Smooth muscle cell of the pulmonary artery (primary cell): ENCODE measurements around the gene OR2T4. TPM values are rescaled to one million over a fixed set of nuclear protein-coding genes. Genes with fewer than 3 reads are reported as not detected.

Experiments
- total RNA-seq: library from RNA; depleted of rRNA; stranded (reverse); fragments of >200 nt; gene quantifications from 2 replicates; pipeline ENCODE4 v1.2.3, GENCODE V29; 2014

Gene OR2T4
- not detected in 2 replicates for total RNA-seq

GRCh38 chr1:248361121-248361715 lies at the start of gene OR2T4:
TSS of gene OR2T4 (plus strand) at chr1:248361665. CDS start at chr1:248361665, 0 bp downstream.

GRCh38 chr1:248324468-248324867 lies 37.0 kb upstream of the OR2T4 start, which contains the start of gene OR2M7:
TSS of gene OR2M7 (minus strand) at chr1:248324568. CDS start at chr1:248324568, 0 bp downstream.

GRCh38 chr1:248348475-248348874 lies 13.0 kb upstream of the OR2T4 start, which contains the start of gene OR14C36:
TSS of gene OR14C36 (plus strand) at chr1:248348775. CDS start at chr1:248348775, 0 bp downstream.

GRCh38 chr1:248375446-248375845 lies 14.0 kb downstream of the OR2T4 start, which contains the start of gene OR2T6:
TSS of gene OR2T6 (plus strand) at chr1:248375746. CDS start at chr1:248387609, 11,863 bp downstream.

GRCh38 chr1:248402748-248403147 lies 41.3 kb downstream of the OR2T4 start, which contains the start of gene OR2T1:
TSS of gene OR2T1 (plus strand) at chr1:248403048. CDS start at chr1:248406148, 3,100 bp downstream.

Other genes with a start within 250 kb of the OR2T4 start
- not detected in 2 replicates for gene OR2M5, start 216.5 kb upstream of the OR2T4 start, total RNA-seq
- not detected in 2 replicates for gene OR2M2, start 186.8 kb upstream of the OR2T4 start, total RNA-seq
- gene OR2M3, start 164.4 kb upstream of the OR2T4 start, total RNA-seq, result not detected in 2 replicates
- not detected in 2 replicates for gene OR2M4, start 130.2 kb upstream of the OR2T4 start, total RNA-seq
- gene OR2T33, start 83.7 kb upstream of the OR2T4 start, total RNA-seq, result not detected in 2 replicates
- not detected in 2 replicates for gene OR2T12, start 58.2 kb upstream of the OR2T4 start, total RNA-seq
- gene OR2M7, start 37.1 kb upstream of the OR2T4 start, total RNA-seq, result not detected in 2 replicates
- gene OR14C36, start 12.9 kb upstream of the OR2T4 start, total RNA-seq, result not detected in 2 replicates
- not detected in 2 replicates for gene OR2T6, start 14.1 kb downstream of the OR2T4 start, total RNA-seq
- not detected in 2 replicates for gene OR2T1, start 41.4 kb downstream of the OR2T4 start, total RNA-seq
- not detected in 2 replicates for gene OR2T2, start 84.0 kb downstream of the OR2T4 start, total RNA-seq
- gene OR2T3, start 111.7 kb downstream of the OR2T4 start, total RNA-seq, result not detected in 2 replicates
- not detected in 2 replicates for gene OR2T5, start 126.9 kb downstream of the OR2T4 start, total RNA-seq
- not detected in 2 replicates for gene OR2G6, start 146.4 kb downstream of the OR2T4 start, total RNA-seq
- gene OR2T29, start 201.1 kb downstream of the OR2T4 start, total RNA-seq, result not detected in 2 replicates
- not detected in 2 replicates for gene OR2T34, start 213.1 kb downstream of the OR2T4 start, total RNA-seq
- gene OR2T10, start 236.0 kb downstream of the OR2T4 start, total RNA-seq, result not detected in 2 replicates